ENCODE results near the gene UBE2A. TPM values are rescaled to one million over a fixed set of nuclear protein-coding genes. Genes with fewer than 3 reads are reported as not detected.
A peak's percentile ranks its signal among the peaks of the same experiment; 100 is the strongest.

The UBE2A gene
- total RNA-seq, 1 donor from 2014 or later, result 72.5 TPM

DNA sequence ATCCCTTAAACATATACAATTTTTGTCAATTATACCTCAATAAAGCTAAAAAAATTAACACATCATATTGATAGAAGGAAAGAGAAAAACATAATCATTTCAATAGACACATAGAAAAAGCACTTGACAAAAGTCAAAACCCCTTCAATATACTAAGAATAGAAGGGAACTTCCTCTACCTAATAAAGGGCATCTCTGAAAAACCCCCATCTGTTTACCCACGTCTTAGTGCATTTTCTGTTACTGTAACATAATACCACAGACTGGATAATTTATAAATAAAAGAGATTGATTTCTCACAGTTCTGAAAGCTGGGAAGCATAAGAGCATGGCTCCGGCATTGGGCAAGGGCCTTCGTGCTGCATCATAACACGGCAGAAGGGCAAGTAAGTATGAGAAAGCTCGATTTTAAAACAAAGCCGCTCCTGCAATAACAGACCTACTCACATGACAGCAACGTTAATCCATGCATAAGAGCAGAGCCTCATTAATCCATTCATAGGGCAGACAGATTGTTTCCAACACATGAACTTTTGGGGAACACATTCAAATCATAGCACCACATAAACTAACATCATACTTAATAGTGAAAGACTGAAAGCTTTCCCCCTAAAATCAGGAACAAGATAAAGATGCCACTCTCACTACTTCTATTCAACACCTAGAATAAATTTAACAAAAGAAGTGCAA is 24.9 kb upstream of the UBE2A start:
- TF ChIP-seq CTCF (IDR thresholded peaks at IDR 0.05), result no peak
- H3K27me3 Mint-ChIP-seq (ENCODE audit: low read depth), result no peaks in the 10 kb centered on the region
- no peak overlapping the region for H3K4me3 Mint-ChIP-seq (ENCODE audit: unreplicated experiment)
- H3K27ac Mint-ChIP-seq (ENCODE audit: unreplicated experiment), result no peak overlapping the region
- H3K36me3 Mint-ChIP-seq (ENCODE audit: low read depth), result no peaks in the 10 kb centered on the region
- peaks cover 14% of the 10 kb centered on the region for H3K9me3 Mint-ChIP-seq (ENCODE audit: low read depth)
- DNase-seq (ENCODE audit: low spot score), result no peak
- H3K4me1 Mint-ChIP-seq (ENCODE audit: low read depth), result no peaks in the 10 kb centered on the region

DNA sequence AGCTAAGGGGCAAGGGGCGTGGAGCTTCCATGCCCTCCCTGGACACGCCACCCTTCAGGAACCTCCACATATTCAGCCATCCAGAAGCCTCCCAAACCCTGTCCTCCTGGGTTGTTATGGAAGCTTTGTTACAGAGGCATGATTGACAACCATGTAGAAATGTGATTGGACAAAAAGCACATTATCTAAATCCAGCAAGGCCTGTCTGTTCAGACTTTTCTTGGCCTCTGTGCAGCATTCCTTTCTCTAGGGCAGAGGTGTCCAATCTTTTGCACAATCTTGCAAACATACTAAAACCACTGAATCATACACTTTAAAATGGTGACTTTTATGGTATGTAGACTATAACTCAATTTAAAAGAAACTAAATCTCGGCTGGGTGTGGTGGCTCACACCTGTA is 21.9 kb upstream of the UBE2A start:
- Mint-ChIP-seq H3K27me3 (ENCODE audit: low read depth) (no peaks in the 10 kb centered on the region), H3K36me3 (ENCODE audit: low read depth) (peaks cover 5% of the 10 kb centered on the region), H3K4me3 (ENCODE audit: unreplicated experiment) (no peak overlapping the region), H3K9me3 (ENCODE audit: low read depth) (peaks cover 19% of the 10 kb centered on the region), H3K4me1 (ENCODE audit: low read depth) (no peaks in the 10 kb centered on the region), H3K27ac (ENCODE audit: unreplicated experiment) (peak overlapping the region; percentile 17)
- no peak for TF ChIP-seq CTCF (IDR thresholded peaks at IDR 0.05)
- DNase-seq (ENCODE audit: low spot score), result no peak

- no peaks in the 10 kb centered on the region for H3K27me3 Mint-ChIP-seq (ENCODE audit: low read depth)
- peaks cover 3% of the 10 kb centered on the region for H3K36me3 Mint-ChIP-seq (ENCODE audit: low read depth)
- DNase-seq (ENCODE audit: low spot score), result no peak
- H3K4me1 Mint-ChIP-seq (ENCODE audit: low read depth), result peaks cover 12% of the 10 kb centered on the region
- TF ChIP-seq CTCF (IDR thresholded peaks at IDR 0.05), result no peak
- peak within 1 kb of the TSS; percentile 97 for H3K27ac Mint-ChIP-seq (ENCODE audit: unreplicated experiment)
- peaks cover 2% of the 10 kb centered on the region for H3K9me3 Mint-ChIP-seq (ENCODE audit: low read depth)
- H3K4me3 Mint-ChIP-seq (ENCODE audit: unreplicated experiment), result peak within 1 kb of the TSS; percentile 90
Observed at GRCh38 chrX:119565107-119565663, 9.2 kb upstream of the UBE2A start, which contains the start of gene STEEP1. Gene STEEP1 (minus strand): TSS chrX:119565409. CDS start chrX:119565355, 54 bp downstream.

GRCh38 chrX:119570351-119570835 is 4.0 kb upstream of the UBE2A start:
- H3K27me3 Mint-ChIP-seq (ENCODE audit: low read depth), result no peaks in the 10 kb centered on the region
- peaks cover under 1% of the 10 kb centered on the region for H3K4me1 Mint-ChIP-seq (ENCODE audit: low read depth)
- no peak overlapping the region for H3K4me3 Mint-ChIP-seq (ENCODE audit: unreplicated experiment)
- H3K36me3 Mint-ChIP-seq (ENCODE audit: low read depth), result peaks cover 2% of the 10 kb centered on the region
- no peak overlapping the region for H3K27ac Mint-ChIP-seq (ENCODE audit: unreplicated experiment)
- no peak for TF ChIP-seq CTCF (IDR thresholded peaks at IDR 0.05)
- no peak for DNase-seq (ENCODE audit: low spot score)
- peaks cover 6% of the 10 kb centered on the region for H3K9me3 Mint-ChIP-seq (ENCODE audit: low read depth)

- DNase-seq (ENCODE audit: low spot score), result no peak
- peaks cover 2% of the 10 kb centered on the region for H3K36me3 Mint-ChIP-seq (ENCODE audit: low read depth)
- TF ChIP-seq CTCF (IDR thresholded peaks at IDR 0.05), result no peak
- no peak overlapping the region for H3K27ac Mint-ChIP-seq (ENCODE audit: unreplicated experiment)
- H3K4me3 Mint-ChIP-seq (ENCODE audit: unreplicated experiment), result peak overlapping the region; percentile 92
- peaks cover 6% of the 10 kb centered on the region for H3K9me3 Mint-ChIP-seq (ENCODE audit: low read depth)
- H3K4me1 Mint-ChIP-seq (ENCODE audit: low read depth), result peaks cover 4% of the 10 kb centered on the region
- no peaks in the 10 kb centered on the region for H3K27me3 Mint-ChIP-seq (ENCODE audit: low read depth)
Observed at GRCh38 chrX:119573222-119573621, 1.1 kb upstream of the UBE2A start.

Measured in chondrocyte (in vitro differentiated cells).